HEK293T (cell line): ENCODE measurements around the gene STT3A.

Source experiments
- BHLHE40 ChIP-seq: fragments of 450-650 bp; IDR thresholded peaks from 2 replicates; pipeline ENCODE4 v1.6.1; 2016; ENCODE audit warnings: mild to moderate bottlenecking, moderate library complexity, borderline replicate concordance
- CTBP1 ChIP-seq: fragments of 450-650 bp; IDR thresholded peaks from 2 replicates; pipeline ENCODE4 v1.6.1; 2016; ENCODE audit warnings: borderline replicate concordance
- FOXA1 ChIP-seq: fragments of 450-650 bp; IDR thresholded peaks from 2 replicates; pipeline ENCODE4 v1.6.1; 2016; ENCODE audit warnings: mild to moderate bottlenecking
- FOXK2 ChIP-seq: fragments of 450-650 bp; IDR thresholded peaks from 2 replicates; pipeline ENCODE4 v1.6.1; 2016; ENCODE audit warnings: mild to moderate bottlenecking
- FOXM1 ChIP-seq: fragments of 450-650 bp; IDR thresholded peaks from 2 replicates; pipeline ENCODE4 v1.6.1; 2017; ENCODE audit warnings: mild to moderate bottlenecking, borderline replicate concordance
- NFRKB ChIP-seq: fragments of 450-650 bp; IDR thresholded peaks from 2 replicates; pipeline ENCODE4 v1.6.1; 2016; ENCODE audit warnings: mild to moderate bottlenecking, moderate library complexity
- SP1 ChIP-seq: fragments of 450-650 bp; IDR thresholded peaks from 2 replicates; pipeline ENCODE4 v1.6.1; 2017
- SUZ12 ChIP-seq: fragments of 450-650 bp; IDR thresholded peaks from 2 replicates; pipeline ENCODE4 v1.6.1; 2016; ENCODE audit warnings: mild to moderate bottlenecking
- ZNF384 ChIP-seq: fragments of 450-650 bp; IDR thresholded peaks from 2 replicates; pipeline ENCODE4 v1.6.1; 2016

- TF ChIP-seq CTBP1 (no peak), SUZ12 (no peak), BHLHE40 (no peak), SP1 (no peak), NFRKB (no peak), FOXA1 (no peak), FOXK2 (no peak), FOXM1 (no peak), ZNF384 (no peak)
Observed at GRCh38 chr11:125609545-125609944, 16.9 kb downstream of the STT3A start.
